ENCODE measurements around the gene LYPD3.
A peak's percentile ranks its signal among the peaks of the same experiment; 100 is the strongest.

- TF ChIP-seq, protein P1, sequence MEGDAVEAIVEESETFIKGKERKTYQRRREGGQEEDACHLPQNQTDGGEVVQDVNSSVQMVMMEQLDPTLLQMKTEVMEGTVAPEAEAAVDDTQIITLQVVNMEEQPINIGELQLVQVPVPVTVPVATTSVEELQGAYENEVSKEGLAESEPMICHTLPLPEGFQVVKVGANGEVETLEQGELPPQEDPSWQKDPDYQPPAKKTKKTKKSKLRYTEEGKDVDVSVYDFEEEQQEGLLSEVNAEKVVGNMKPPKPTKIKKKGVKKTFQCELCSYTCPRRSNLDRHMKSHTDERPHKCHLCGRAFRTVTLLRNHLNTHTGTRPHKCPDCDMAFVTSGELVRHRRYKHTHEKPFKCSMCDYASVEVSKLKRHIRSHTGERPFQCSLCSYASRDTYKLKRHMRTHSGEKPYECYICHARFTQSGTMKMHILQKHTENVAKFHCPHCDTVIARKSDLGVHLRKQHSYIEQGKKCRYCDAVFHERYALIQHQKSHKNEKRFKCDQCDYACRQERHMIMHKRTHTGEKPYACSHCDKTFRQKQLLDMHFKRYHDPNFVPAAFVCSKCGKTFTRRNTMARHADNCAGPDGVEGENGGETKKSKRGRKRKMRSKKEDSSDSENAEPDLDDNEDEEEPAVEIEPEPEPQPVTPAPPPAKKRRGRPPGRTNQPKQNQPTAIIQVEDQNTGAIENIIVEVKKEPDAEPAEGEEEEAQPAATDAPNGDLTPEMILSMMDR (IDR thresholded peaks at IDR 0.05) = peak; percentile 88 to 96 (median 96)
- TF ChIP-seq POLR2A (IDR thresholded peaks at IDR 0.05) = no peak
Observed at GRCh38 chr19:43446746-43447489, 18.5 kb downstream of the LYPD3 start.
